NCI-H2227 treated with DMSO at 0.1 percent for 48 hours (cell line): Measurements from ENCODE around the gene CEP89.
"Not testable (repeated sequence)": the region's sequence is repeated elsewhere in the genome, so short reads cannot be mapped to it uniquely, and the experiment has no call there.

Source experiments
- DNase-seq: peaks from one replicate; lab custom pipeline; 2025; lab: John Stamatoyannopoulos, UW

CEP89 gene

DNA sequence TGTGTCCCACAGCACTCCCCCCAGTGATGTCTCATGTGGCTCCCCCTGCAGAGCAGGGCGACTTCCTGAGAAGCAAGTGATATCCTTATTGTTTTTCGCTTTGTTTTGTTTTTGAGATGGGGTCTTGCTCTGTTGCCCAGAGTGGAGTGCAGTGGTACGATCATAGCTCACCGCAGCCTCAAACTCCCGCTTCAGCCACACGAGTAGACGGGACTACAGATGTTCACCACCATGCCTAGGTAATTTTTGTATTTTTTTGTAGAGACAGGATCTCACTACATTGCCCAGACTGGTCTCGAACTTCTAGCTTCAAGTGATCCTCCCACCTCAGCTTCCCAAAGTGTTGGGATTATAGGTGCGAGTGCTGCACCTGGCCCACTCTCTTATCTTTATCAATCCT is 5.0 kb downstream of the CEP89 start:
- no peak for DNase-seq

DNA sequence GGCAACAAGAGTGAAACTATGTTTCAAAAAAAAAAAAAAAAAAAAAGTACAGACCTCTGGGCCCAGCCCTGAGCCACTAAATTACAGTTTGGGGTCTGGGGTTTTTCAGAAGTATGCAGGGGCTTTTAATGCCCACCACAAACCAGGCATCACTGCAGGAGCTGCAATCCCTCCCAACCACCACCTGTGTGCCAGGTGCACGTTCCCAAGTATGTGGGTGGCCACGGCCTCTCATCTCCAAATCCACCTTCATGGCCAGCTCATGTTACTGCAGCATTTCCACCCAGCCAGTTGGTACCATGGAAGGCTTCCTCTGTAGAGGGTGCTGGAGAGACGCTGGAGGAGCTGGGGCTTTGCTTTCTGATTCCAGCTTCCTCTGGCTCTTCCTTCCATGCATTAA is 26.5 kb downstream of the CEP89 start:
- no peak for DNase-seq

DNA sequence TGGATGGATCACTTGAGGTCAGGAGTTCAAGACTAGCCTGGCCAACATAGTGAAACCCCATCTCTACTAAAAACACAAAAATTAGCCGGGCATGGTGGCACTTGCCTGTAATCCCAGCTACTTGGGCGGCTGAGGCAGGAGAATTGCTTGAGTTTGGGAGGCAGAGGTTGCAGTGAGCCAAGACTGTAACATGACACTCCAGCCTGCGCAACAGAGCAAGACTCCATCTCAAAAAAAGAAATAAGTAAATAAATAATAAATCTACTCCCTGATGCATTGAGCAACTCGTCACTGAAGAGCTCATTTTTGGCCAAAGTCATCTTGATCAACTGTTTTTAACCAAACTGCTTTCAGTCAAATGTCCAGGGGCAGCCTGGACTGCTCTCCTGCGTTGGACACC is 30.5 kb downstream of the CEP89 start:
- DNase-seq, result not testable (repeated sequence)

DNA sequence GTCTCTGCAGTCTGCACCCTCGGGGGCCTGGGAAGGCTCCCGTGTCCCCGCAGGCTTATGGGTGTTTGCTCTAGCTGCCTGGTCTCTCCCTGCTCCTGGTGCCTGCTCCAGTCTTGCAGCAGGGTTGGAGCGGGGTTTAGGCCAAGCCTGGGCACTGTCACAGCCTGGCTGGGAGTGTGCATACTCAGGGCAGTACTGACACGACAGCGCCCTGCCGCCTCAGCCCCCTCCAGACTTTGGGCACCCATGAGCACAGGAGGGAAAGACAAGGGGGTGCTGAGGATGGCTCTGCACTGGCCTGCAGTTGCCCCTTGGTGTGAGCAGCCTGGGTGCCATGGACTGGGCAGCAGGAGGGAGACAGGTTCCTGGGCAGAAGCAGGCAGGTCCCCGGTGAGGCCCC is 35.7 kb downstream of the CEP89 start:
- no peak for DNase-seq

DNA sequence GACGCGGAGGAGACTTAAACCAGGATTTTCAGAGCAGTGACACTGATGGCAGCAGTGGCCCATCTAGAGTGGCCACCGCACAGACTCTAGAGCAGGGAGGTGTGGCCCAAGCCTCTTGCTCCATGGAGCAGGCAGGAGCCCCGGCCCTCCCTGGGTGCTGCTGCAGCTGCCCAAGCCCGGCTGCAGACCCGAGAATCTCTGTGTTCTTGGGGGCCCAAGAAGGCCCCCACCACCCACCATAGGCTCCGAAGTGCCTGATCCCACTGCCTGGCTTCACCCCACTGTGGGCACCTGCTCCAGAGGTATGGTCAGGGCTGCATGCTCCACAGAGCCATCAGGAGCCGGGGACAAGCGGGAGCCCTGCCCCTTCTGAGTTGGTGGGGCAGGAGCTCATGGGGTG is 36.1 kb downstream of the CEP89 start:
- DNase-seq, result no peak

DNA sequence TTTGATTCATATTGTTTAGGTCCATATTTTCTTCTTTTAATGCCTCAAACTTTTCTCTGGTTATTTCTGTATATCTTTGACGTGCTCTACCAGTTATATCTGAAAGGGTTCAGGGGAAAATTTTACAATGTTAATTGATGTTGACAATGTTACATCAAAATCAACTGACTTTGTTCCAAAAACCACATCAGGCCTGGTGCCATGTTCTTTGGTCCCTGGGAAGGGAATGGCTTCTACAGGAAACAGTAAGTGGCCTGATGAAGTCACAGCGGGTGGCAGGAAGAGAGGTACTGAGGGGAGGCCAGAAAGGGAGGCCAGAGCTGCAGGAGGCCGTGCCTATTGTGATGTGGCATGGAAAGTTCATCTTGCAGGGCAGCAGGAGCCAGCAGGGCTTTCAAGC is 38.2 kb downstream of the CEP89 start:
- no peak for DNase-seq

DNA sequence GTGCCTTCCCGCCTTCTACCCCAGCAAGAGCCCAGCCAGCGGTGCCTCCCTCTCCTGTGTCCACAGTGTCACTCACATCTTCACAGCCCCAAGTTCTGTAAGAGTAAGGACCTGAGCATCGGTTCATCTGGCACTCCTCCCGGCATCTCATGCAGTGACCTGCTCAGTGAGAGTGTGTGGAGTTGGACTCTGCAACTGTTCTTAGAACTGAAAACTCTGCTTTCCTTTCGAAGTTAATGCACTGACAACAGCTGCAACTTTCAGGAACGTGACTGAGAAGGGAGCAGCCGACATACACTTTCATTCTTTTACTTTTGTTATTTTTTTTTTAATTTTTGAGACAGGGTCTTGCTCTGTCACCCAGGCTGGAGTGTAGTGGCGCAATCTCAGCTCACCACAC is 41.2 kb downstream of the CEP89 start:
- no peak for DNase-seq

DNA sequence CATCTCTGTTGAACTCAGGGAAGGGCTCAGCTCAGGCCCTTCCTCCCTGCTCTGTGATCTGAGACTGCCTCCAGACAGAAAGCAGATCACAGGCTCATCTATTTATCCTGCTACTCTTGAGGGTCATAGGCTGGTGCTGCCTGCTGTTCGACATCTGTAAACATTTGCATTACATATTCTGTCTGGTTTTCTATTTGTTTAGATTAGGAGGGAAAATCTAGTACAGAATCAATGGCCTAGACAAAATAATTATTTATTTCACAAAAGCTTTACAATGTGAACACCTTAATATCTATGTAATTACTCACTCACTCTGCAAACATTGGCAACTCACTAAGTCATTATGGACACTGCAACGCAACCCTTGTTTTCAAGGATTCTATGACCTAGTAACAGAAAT is 43.0 kb downstream of the CEP89 start:
- DNase-seq, result no peak

DNA sequence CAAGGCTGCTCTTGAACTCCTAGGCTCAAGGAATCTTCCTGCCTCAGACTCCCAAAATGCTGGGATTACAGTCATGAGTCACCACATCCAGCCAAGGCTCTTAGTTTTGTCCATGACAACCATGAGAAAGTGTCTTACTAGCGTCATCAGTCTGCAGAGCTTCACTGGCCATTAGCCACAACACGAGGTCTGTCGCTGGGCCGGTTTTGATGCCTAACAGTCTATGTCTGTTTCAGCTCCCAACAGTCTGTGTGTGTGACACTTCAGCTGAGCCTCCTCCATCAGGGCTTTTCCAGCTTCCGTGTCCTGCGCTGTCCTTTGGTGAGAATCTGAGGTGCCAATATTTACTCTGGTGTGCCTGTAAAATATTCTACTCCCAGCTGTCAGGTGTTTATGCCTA is 47.6 kb downstream of the CEP89 start:
- no peak for DNase-seq

DNA sequence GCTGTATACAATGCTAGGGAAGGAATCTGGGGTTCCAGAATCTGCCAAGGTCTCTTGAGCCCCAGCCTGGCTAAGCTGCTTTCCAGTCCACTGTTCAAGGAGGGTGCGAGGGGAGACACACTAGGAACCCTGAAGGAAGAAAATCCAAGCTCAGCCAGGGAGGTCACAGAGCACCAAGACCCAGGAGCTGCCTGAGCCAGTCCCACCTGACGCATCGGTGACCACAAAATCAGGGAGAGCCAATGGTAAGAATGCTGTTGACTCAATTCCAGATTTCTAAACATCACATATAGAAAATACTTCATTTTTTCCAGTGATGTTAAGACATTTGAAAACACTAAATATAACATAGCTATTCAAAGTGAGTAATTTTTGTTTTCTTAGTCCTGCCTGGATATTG is 50.1 kb downstream of the CEP89 start:
- DNase-seq, result no peak

DNA sequence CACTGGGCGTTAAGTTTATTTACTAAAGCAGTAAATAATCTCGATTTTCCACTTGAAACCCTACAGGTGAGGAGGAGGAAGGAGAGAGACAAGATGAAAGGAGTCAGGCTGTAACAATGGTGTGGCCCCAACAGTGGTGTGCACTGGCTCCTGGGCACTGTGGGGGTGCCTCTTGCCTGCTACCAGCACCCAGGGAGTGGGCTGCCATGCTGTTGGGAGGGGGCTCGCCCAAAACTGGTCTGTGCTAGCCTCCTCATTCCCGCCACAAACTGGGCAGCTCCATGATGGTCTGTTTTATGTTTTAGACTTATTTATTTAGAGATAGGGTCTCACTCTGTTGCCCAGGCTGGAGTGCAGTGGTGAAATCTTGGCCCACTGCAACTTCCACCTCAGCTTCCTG is 52.4 kb downstream of the CEP89 start:
- no peak for DNase-seq

DNA sequence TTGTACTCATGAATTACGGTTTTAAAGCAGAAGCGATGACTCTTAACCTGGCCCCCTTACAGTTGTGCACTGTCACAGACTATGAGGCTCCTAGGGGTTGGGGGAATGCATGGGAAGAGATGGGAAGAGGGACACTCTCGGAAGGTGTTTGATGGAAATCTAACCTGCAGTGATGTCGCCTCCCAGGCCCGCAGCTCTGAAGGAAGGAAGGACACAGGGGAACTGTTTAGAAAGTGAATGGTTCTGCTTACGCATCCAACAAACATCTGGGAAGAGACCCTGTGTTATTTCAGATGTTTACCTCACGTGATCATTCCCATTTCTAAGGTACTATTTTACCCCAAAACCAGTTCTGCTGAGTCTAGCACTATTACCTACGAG is 54.2 kb downstream of the CEP89 start:
- no peak for DNase-seq

DNA sequence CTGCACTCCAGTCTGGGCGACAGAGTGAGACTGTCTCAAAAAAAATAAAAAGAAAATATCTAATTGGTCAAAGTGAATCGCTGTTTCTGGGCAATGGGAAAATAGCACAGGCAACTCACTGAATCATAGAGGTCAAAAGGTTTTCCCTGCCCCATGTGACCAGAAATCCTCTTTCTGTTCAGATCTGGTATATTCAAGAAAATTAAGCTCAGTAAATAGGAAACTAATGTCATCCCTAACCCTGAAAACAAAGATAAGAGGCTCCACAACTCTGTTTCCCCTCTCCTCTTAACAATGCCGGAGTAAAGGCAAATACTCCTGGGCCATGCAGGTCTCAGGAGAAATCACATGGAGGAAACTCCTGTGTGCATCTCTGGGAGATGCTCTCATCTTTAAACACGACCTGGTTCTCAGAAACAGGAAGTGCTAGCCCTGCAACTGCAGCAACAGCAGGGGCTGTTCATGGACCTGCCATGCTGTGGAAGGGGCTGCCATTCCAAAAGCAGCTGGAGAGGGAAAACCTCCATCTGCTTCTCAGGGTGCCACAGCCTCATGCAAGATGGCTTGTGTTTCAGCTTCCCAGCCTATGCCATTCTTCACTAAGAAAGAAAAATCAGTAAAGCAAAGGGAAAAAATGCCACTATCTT is 54.7 kb downstream of the CEP89 start:
- no peak for DNase-seq

DNA sequence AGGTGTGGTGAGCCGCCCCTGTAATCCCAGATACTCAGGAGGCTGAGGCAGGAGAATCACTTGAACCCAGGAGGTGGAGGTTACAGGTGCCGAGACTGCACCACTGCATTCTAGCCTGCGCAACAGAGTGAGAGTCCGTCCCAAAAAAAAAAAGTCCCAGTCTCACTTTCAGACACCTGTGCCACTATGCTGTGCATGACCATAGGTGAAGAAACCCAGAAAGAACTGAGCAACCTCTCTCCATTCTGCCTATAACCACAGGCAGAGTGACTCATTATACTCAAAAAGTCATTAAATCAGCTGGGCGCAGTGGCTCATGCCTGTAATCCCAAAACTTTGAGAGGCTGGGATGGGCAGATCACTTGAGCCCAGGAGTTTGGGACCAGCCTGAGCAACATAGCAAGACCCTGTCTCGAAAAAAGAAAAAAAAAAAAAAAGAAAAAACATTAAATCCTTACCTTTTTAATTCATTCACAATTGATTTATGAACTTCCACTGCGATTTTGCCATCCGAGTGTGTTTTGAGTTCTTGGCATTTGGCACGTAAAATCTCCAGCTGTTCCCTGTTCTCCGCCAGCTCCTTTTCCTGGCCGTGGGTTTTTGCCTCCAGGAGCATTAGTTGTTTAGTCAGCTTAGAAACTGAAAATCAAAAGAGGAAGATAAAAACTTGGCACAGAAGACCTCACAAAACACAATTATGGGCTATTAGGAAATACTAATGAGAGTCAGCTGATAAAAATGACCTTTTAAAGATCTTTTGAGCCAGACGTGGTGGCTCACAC is 56.7 kb downstream of the CEP89 start:
- no peak for DNase-seq

DNA sequence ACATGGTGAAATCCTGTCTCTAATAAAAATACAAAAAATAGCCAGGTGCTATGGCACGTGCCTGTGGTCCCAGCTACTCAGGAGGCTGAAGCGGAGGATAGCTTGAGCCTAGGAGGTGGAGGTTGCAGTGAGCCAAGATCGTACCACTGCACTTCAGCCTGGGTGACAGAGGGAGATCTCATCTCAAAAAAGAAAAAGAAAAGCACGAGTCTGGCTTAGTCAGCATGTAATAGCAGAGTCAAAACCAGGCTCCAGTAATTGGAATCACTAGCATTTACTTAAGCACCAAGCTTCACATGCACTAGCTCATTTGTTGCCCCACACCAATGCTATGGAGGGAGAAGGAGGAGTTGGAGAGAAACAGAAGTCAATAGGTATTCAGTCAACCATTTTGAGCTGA is 60.3 kb downstream of the CEP89 start:
- no peak for DNase-seq

DNA sequence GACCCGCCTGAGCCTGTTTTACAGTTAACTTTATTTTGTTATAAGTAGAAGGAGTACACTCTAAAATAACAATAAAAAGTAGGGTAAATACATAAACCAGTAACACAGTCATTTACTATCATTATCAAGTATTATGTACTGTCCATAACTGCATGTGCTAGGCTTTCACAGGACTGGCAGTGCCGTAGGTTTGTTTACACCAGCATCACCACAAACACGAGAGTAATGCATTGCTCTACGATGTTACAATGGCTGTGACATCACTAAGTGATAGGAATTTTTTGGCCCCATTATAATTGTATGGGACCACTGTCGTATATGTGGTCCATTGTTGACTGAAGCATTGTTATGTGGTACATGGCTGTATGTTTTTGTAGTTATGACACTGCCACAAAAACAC is 60.9 kb downstream of the CEP89 start:
- no peak for DNase-seq

DNA sequence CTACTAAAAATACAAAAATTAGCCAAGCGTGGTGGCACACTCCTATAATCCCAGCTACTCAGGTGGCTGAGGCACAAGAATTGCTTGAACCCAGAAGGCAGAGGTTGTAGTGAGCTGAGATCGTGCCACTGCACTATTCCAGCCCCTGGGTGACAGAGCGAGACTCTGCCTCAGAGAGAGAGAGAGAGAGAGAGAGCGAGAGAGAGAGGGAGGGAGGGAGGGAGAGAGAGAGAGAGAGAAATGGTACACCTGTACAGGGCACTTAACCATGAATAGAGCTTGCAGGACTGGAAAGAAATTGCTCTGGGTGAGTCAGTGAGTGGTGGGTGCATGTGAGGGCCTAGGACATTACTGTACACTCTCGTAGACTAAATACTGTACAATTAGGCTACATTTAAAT is 61.7 kb downstream of the CEP89 start:
- DNase-seq, result no peak

DNA sequence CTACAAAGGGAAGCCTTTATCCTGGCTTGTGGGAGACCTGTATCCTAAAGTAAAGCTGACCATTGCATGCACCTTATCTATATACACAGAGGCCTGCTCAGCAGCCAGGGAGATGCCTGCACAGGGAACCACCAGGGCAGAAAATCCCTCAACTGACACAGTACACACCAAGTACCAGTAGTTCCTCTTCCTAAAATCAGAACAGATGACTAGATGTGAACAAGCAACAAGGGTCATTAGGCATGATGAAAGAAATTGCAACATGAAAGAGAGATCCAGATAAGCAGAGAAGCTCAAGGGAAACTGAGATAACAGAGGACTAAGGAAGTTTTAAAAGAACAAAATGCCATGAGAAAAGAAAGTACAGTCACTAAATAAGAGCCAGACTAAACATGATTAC is 62.5 kb downstream of the CEP89 start:
- DNase-seq, result no peak

DNA sequence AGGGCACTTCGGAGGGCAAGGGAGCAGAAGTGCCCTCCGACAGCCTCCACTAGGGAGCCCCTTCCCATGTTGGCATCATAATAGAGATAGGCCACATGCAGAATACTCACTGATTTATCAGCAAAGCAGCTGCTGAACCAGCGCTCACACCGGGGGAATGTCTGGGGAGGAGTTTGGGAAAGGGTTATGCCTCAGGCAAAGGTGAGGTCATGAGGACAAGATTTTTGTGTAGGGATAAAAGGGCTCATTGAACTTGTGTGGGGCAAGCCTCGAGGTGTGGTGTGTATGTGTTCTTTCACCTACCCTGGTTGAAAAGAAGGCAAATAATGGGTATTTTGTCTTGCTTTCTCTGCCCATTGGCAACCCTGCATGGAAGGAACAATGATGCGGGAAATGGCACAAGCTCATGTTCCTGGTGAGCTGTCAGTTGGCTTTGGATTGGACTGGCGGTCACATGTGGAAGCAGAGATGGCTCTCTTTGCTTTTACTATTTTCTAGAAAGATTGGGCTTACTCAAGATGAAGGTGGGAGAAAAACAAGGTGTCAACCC is 63.0 kb downstream of the CEP89 start:
- DNase-seq, result no peak

DNA sequence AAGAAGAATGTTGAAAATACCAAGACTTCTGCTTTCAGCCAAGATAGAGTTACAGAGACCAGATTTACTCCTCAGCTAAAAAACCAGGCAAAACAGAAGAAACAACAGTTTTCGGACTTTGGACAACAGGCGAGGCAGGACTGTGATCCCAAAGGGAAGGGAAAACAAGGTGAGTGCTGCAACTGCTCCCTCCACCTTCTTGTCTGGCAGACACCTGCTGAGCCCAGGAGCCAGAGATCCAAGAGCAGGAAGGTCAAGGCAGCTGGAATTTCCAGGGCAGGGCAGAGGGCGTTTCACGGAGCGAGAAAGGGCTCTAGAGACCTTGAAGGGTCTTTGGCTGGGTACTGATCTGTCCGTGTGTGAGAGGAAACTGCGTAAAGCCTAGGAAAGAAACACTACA is 69.3 kb downstream of the CEP89 start:
- no peak for DNase-seq

DNA sequence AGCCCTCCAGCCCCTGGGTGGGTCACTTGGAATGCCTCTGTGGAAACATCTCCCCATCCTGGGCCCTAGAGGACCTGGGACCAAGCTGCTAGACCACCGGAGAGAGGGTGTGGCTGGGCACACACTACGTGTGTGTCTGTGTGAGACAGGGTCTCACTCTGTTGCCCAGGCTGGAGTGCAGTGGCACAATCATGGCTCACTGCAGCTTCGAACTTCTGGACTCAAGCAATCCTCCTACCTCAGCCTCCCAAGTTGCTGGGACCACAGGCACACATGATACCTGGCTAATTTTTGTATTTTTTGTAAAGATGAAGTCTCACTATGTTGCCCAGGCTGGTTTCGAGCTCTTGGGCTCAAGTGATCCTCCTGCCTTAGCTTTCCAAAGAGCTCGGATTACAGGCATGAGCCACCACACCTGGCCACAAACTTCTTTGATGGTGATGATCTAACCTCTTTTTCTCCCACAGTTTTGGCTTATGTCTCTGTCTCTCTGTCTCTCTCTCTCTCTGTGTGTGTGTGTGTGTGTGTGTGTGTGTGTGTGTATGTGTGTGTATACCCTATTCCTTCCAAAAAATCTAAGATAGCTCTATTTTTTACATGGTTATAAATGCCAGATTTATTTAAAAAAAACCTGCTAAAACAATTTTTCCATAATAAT is 70.1 kb downstream of the CEP89 start:
- no peak for DNase-seq

DNA sequence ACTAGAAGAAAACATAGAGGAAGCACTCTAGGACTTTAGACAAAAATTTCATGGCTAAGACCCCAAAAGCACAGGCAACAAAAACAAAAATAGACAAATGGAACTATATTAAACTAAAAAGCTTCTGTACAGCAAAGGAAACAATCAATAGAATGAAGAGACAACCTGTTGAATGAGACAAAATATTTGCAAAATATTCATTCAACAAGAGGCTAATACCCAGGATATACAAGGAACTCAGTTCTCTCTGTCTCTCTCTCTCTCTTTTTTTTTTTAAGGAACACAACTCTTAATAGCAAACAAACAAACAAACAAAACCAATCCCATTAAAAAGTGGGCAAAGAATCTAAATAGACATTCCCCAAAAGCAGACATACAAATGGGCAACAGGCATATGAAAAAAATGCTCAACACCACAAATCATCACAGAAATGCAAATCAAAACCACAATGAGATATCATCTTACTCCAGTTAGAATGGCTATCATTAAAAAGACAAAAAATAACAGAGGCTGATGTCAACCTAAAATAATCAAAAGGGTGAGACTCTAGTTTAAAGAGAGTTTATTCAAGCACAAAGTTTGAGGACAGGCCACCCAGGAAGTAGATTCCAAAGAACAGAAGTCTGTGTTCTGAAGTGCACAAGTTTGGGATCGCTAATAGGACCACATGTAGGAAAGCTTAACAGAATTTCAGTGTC is 75.1 kb downstream of the CEP89 start:
- DNase-seq, result no peak

DNA sequence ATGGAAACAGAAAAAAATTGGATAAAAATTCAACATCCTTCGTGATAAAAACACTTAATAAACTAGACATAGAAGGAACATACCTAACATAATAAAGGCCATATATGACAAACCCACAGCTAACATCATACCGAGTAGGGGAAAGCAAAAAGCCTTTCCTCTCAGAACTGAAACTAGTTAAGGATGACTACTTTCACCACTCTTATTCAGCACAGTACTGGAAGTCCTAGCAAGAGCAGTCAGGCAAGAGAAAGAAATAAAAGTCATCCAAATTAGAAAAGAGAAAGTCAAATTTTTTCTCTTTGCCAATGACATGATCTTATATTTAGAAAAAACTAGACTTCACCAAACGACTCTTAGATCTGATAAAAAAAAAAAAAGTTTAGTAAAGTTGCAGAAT is 76.4 kb downstream of the CEP89 start:
- no peak for DNase-seq
